ENCODE measurements around the gene FAM193B. TPM values are rescaled to one million over a fixed set of nuclear protein-coding genes. Genes with fewer than 3 reads are reported as not detected.
A peak's percentile ranks its signal among the peaks of the same experiment; 100 is the strongest.

Gene FAM193B
- total and polyA plus RNA-seq, 9 of the 15 experiments (the other 6 are each of a cell fraction or from before 2014, with no cell fraction given): 4.4 to 76.4 (median 37.3) TPM

- CTCF ChIA-PET (ENCODE audit: low intra/inter-chr PET ratio): no interaction called here
- FAIRE-seq: no peak
- H3K4me1 ChIP-seq (replicated peaks in 1 of 2; ENCODE audit: control insufficient read depth in 2 of 2, insufficient read depth in 2 of 2, low read length in 2 of 2): peaks cover 35 to 59% of the 10 kb centered on the region in 2 experiments
- TF ChIP-seq PHB2 (IDR thresholded peaks at IDR 0.05; ENCODE audit: low read depth) (no peak), BCOR (IDR thresholded peaks at IDR 0.05) (0 out of 2 replicates have a peak, but pooled peaks have one; percentile 22), ZNF449 (CRISPR knock-in tag; IDR thresholded peaks at IDR 0.05) (no peak), MED1 (CRISPR knock-in tag; IDR thresholded peaks at IDR 0.05; ENCODE audit: borderline replicate concordance) (no peak), ID3 (CRISPR knock-in tag; IDR thresholded peaks at IDR 0.05) (no peak), ID3 (tag; IDR thresholded peaks at IDR 0.05) (no peak), ELK1 (CRISPR knock-in tag; IDR thresholded peaks at IDR 0.05) (no peak), ESRRA (IDR thresholded peaks at IDR 0.05; ENCODE audit: borderline replicate concordance, low read depth) (0 out of 2 replicates have a peak, but pooled peaks have one; percentile 28), ARNT (IDR thresholded peaks at IDR 0.05) (no peak), GTF2A2 (tag; IDR thresholded peaks at IDR 0.05) (no peak), SUPT5H (IDR thresholded peaks at IDR 0.05) (no peak), ZFP36 (IDR thresholded peaks at IDR 0.05; ENCODE audit: low read depth, low read length, partially characterized antibody) (peak; percentile 81), ZNF274 (IDR thresholded peaks at IDR 0.05; ENCODE audit: borderline replicate concordance, low read depth, low read length) (no peak), SREBF2 (CRISPR knock-in tag; IDR thresholded peaks at IDR 0.05) (no peak), ZNF232 (CRISPR knock-in tag; IDR thresholded peaks at IDR 0.05) (no peak), ARID3B (CRISPR knock-in tag; IDR thresholded peaks at IDR 0.05; ENCODE audit: borderline replicate concordance) (no peak)
Measured at GRCh38 chr5:177475563-177476427, 78.6 kb downstream of the FAM193B start.

More at GRCh38 chr5:177475563-177476427, 78.6 kb downstream of the FAM193B start:
- DNase-seq (ENCODE audit: extremely low read depth in 1 of 4, low spot score in 3 of 4) (no peak), ATAC-seq (no peak)
- H3K4me2 ChIP-seq (ENCODE audit: insufficient read depth, low read length): no peak overlapping the region
- no peaks in the 10 kb centered on the region for H3K9me1 ChIP-seq (ENCODE audit: control insufficient read depth, insufficient read depth, low read length)
- H3K27ac ChIP-seq (ENCODE audit: extremely low read depth, low read depth, low read length): peak overlapping the region; percentile 45; the same call in 1 of the 3 replicates
- peaks cover 21% of the 10 kb centered on the region for H3K79me2 ChIP-seq (ENCODE audit: control insufficient read depth, insufficient read depth, low read length)
- in situ Hi-C loops (cut with MboI) (no loop called here), intact Hi-C loops (cut with micrococcal nuclease) (no loop called here)
- no TSS peak for BruUV-seq (replicated peaks)
- no peaks in the 10 kb centered on the region for H3K9me3 ChIP-seq (replicated peaks; ENCODE audit: control insufficient read depth, insufficient read depth, low read depth, low read length)
- 49% methylated on average over 11 of the region's 11 CpGs for WGBS (ENCODE audit: insufficient coverage, low coverage, missing lambda C conversion rate)
- H2AFZ ChIP-seq (ENCODE audit: low read depth, low read length): peak overlapping the region; percentile 40; the same call in 1 of the 2 replicates
- peaks cover 18% of the 10 kb centered on the region; the same call in 2 of the 3 replicates for H3K36me3 ChIP-seq (ENCODE audit: control insufficient read depth, insufficient read depth, low read length)
- no peaks in the 10 kb centered on the region for H3K27me3 ChIP-seq (ENCODE audit: control insufficient read depth in 2 of 2, insufficient read depth in 2 of 2, low read length in 2 of 2)
- POLR2A ChIA-PET: interaction anchor here (0.6 to 5.4 kb wide), 10 partner anchors 10 to 120 kb away, joined by 3 to 30 read pairs (median 4); partner anchors contain the start of gene GRK6
- H3K4me3 ChIP-seq: no peak overlapping the region
- H4K20me1 ChIP-seq (replicated peaks; ENCODE audit: control insufficient read depth, insufficient read depth, low read length): no peaks in the 10 kb centered on the region
- H3K9ac ChIP-seq (ENCODE audit: insufficient read depth in 1 of 2, low read depth in 2 of 2, low read length in 2 of 2): peak overlapping the region in 1 of 2 experiments; percentile 70; a peak in 2 of 4 replicates

Measured in K562 (cell line).